Measurements from ENCODE around the gene SKP2. TPM values are rescaled to one million over a fixed set of nuclear protein-coding genes. Genes with fewer than 3 reads are reported as not detected.

The SKP2 gene
- total RNA-seq, 2 donors from 2014 or later = 20.2 to 54.6 TPM

DNA sequence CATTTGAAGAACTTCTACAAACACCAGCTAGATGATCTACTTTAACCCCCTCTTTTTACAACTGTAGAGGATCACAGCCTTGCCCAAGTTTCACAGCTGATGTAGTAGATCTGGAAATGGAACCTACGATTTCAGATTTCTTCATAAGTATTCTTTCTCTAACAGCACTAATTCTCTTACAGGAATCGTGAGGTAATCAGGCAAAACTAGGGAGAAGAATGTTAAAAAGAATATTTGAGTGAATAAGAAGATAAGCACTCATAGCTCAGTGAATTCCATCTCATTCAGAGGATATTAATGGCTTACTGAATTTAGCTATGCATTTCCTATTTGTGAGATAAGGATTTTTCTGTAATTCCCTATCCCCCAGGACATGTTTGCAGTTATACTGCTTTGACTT is 47.7 kb downstream of the SKP2 start:
- H3K27ac ChIP-seq = no peak overlapping the region
- intact Hi-C loops (cut with DNase I) = no loop called here
- DNase-seq = no peak
- no peak overlapping the region for H3K4me3 ChIP-seq
- H3K36me3 ChIP-seq = peaks cover 7% of the 10 kb centered on the region
- no peak overlapping the region for H3K9ac ChIP-seq (ENCODE audit: low read depth in 2 of 2, low read length in 2 of 2)
- TF ChIP-seq, protein P1, sequence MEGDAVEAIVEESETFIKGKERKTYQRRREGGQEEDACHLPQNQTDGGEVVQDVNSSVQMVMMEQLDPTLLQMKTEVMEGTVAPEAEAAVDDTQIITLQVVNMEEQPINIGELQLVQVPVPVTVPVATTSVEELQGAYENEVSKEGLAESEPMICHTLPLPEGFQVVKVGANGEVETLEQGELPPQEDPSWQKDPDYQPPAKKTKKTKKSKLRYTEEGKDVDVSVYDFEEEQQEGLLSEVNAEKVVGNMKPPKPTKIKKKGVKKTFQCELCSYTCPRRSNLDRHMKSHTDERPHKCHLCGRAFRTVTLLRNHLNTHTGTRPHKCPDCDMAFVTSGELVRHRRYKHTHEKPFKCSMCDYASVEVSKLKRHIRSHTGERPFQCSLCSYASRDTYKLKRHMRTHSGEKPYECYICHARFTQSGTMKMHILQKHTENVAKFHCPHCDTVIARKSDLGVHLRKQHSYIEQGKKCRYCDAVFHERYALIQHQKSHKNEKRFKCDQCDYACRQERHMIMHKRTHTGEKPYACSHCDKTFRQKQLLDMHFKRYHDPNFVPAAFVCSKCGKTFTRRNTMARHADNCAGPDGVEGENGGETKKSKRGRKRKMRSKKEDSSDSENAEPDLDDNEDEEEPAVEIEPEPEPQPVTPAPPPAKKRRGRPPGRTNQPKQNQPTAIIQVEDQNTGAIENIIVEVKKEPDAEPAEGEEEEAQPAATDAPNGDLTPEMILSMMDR (IDR thresholded peaks at IDR 0.05) = no peak
- no peaks in the 10 kb centered on the region for H3K27me3 ChIP-seq
- H3K9me3 ChIP-seq = no peaks in the 10 kb centered on the region
- no peaks in the 10 kb centered on the region for H3K4me1 ChIP-seq

DNA sequence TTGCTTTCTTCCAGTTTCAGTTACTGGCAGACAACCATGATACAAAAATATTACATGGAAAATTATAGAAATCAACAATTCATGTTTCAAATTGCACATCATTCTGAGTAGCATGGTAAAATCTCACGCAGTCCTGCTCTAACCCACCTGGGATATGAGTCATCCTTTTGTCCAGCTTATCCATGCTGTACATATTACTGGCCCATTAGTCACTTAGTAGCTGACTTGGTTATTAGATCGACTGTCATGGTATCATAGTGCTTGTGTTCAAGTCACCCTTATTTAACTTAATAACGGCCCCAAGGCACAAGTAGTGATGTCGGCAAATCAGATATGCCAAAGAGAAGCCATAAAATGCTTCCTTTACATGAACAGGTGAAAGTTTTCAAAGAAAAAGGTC is 48.6 kb downstream of the SKP2 start:
- TF ChIP-seq, protein P1 (IDR thresholded peaks at IDR 0.05) = no peak
- intact Hi-C loops (cut with DNase I) = no loop called here
- DNase-seq = no peak
- no peaks in the 10 kb centered on the region for H3K9me3 ChIP-seq
- H3K27ac ChIP-seq = no peak overlapping the region
- no peaks in the 10 kb centered on the region for H3K4me1 ChIP-seq
- H3K9ac ChIP-seq (ENCODE audit: low read depth in 2 of 2, low read length in 2 of 2) = no peak overlapping the region
- no peak overlapping the region for H3K4me3 ChIP-seq
- H3K27me3 ChIP-seq = no peaks in the 10 kb centered on the region
- peaks cover 7% of the 10 kb centered on the region for H3K36me3 ChIP-seq

DNA sequence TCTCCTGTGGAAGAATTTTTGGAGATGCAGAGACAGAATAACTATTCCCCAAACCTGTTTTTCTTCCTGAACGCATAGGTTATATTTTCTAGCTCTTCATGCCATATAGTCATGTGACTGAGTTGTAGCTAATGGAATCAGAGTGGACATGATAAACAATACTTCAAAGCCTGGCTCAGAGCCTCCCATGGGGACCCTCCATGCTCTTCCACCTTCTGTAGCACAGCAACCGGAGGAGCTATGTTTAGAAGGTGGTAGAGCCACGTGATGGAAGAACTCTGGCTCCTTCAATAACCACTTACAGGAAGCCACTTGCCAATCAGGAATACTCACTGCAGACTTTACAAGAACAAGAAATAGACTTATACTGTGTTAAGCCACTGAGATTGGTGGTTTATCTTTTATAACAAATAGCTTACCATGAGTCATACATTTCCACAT is 50.6 kb downstream of the SKP2 start:
- intact Hi-C loops (cut with DNase I) = no loop called here
- H3K9ac ChIP-seq (ENCODE audit: low read depth in 2 of 2, low read length in 2 of 2) = no peak overlapping the region
- H3K27ac ChIP-seq = no peak overlapping the region
- no peak overlapping the region for H3K4me3 ChIP-seq
- DNase-seq = no peak
- H3K27me3 ChIP-seq = no peaks in the 10 kb centered on the region
- no peaks in the 10 kb centered on the region for H3K9me3 ChIP-seq
- TF ChIP-seq, protein P1 (IDR thresholded peaks at IDR 0.05) = no peak
- H3K4me1 ChIP-seq = no peaks in the 10 kb centered on the region
- H3K36me3 ChIP-seq = no peaks in the 10 kb centered on the region

DNA sequence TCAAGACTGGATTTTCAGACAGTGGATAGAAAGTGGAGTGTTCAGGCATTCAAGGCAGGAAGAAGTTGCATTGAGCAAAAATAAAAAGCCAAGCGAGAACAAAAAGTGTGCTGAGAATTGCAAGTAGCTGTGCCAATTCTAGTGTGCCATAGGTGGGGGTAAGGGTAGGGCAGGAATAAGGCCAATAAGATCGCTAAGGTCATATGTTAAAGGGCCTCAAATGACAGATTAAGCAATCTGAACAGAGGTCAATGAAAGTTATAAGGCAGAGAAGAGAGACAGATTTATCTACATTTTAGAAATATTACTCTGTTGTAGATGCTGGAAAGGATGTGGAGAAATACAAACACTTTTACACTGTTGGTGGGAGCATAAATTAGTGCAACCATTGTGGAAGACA is 53.4 kb downstream of the SKP2 start:
- H3K27ac ChIP-seq = no peak overlapping the region
- no peaks in the 10 kb centered on the region for H3K27me3 ChIP-seq
- H3K9ac ChIP-seq (ENCODE audit: low read depth in 2 of 2, low read length in 2 of 2) = no peak overlapping the region
- no peaks in the 10 kb centered on the region for H3K36me3 ChIP-seq
- intact Hi-C loops (cut with DNase I) = no loop called here
- H3K4me3 ChIP-seq = no peak overlapping the region
- no peak for DNase-seq
- TF ChIP-seq, protein P1 (IDR thresholded peaks at IDR 0.05) = no peak
- no peaks in the 10 kb centered on the region for H3K4me1 ChIP-seq
- no peaks in the 10 kb centered on the region for H3K9me3 ChIP-seq

DNA sequence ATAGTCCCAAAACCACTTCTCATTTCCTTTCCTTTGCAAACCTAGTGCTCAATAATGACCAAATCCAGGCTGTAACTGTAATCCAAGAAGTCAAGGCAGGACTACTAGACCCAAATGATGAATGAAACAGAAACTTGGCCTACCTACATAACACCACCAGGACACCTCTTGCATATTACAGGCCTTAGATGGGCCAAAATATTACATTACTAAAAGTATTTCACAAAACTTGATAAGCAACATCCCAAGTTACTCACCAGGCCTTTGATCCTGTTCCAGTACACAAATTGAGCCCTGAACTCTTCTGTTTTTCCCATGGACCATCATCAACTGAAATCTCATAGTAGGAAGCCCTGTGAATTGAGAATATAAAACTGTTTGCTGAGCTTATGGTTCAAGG is 55.0 kb downstream of the SKP2 start:
- intact Hi-C loops (cut with DNase I) = no loop called here
- TF ChIP-seq, protein P1 (IDR thresholded peaks at IDR 0.05) = no peak
- H3K9me3 ChIP-seq = no peaks in the 10 kb centered on the region
- DNase-seq = no peak
- no peaks in the 10 kb centered on the region for H3K36me3 ChIP-seq
- H3K27me3 ChIP-seq = no peaks in the 10 kb centered on the region
- no peak overlapping the region for H3K4me3 ChIP-seq
- H3K27ac ChIP-seq = no peak overlapping the region
- H3K9ac ChIP-seq (ENCODE audit: low read depth in 2 of 2, low read length in 2 of 2) = no peak overlapping the region
- H3K4me1 ChIP-seq = no peaks in the 10 kb centered on the region

DNA sequence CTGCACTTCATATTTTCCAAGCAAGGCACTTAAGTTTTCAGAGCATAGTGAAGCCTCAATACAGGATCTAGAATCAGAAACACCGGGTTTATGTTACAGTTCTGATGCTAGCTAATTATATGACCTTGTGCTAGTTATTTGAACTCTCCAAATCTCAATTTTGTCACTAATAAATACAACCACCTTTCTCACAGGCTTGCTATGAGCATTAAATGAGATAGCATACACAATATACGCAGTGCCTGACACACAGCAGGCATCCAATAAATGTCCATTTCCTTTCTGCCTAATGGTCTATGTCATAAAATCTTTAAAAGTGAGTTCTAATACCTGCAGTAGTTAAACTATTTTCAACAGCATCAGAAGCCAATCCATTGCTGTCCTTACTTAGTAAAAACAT is 56.9 kb downstream of the SKP2 start:
- TF ChIP-seq, protein P1 (IDR thresholded peaks at IDR 0.05) = no peak
- Histone ChIP-seq H3K4me3 (no peak overlapping the region), H3K27ac (no peak overlapping the region), H3K9ac (ENCODE audit: low read depth in 2 of 2, low read length in 2 of 2) (no peak overlapping the region), H3K36me3 (no peaks in the 10 kb centered on the region), H3K4me1 (no peaks in the 10 kb centered on the region), H3K27me3 (no peaks in the 10 kb centered on the region), H3K9me3 (no peaks in the 10 kb centered on the region)
- DNase-seq = no peak
- intact Hi-C loops (cut with DNase I) = no loop called here
